NCI-H748 (cell line): ENCODE measurements around the gene TMBIM6.
A peak's percentile ranks its signal among the peaks of the same experiment; 100 is the strongest.
"Not testable (repeated sequence)": the region's sequence is repeated elsewhere in the genome, so short reads cannot be mapped to it uniquely, and the experiment has no call there.

Source experiments
- DNase-seq: peaks from one replicate; lab custom pipeline; 2025; ENCODE audit not compliant: unreplicated experiment; lab: John Stamatoyannopoulos, UW

Gene TMBIM6

GRCh38 chr12:49728446-49728845, 12.9 kb upstream of the TMBIM6 start:
- DNase-seq: no peak

GRCh38 chr12:49730050-49730449, 11.3 kb upstream of the TMBIM6 start:
- no peak for DNase-seq

- no peak for DNase-seq
These were observed 10.7 kb upstream of the TMBIM6 start for GRCh38 chr12:49730568-49731101.

GRCh38 chr12:49733219-49734017, 7.9 kb upstream of the TMBIM6 start:
- DNase-seq: no peak

GRCh38 chr12:49734900-49735299, 6.5 kb upstream of the TMBIM6 start:
- not testable (repeated sequence) for DNase-seq

- DNase-seq: not testable (repeated sequence)
These were observed 2.6 kb upstream of the TMBIM6 start for GRCh38 chr12:49738721-49739120.

- not testable (repeated sequence) for DNase-seq
These were observed 1.1 kb upstream of the TMBIM6 start for GRCh38 chr12:49740277-49740676.

- DNase-seq: peak; percentile 77
These were observed 694 bp downstream of the TMBIM6 start for GRCh38 chr12:49741882-49742620.

GRCh38 chr12:49744363-49744885, 3.1 kb downstream of the TMBIM6 start:
- no peak for DNase-seq

GRCh38 chr12:49748306-49748705, 6.9 kb downstream of the TMBIM6 start:
- DNase-seq: no peak

- DNase-seq: no peak
These were observed 7.4 kb downstream of the TMBIM6 start for GRCh38 chr12:49748800-49749199.

- DNase-seq: no peak
These were observed 9.0 kb downstream of the TMBIM6 start for GRCh38 chr12:49750027-49750995.

- no peak for DNase-seq
These were observed 9.6 kb downstream of the TMBIM6 start for GRCh38 chr12:49750996-49751393.

GRCh38 chr12:49761677-49762467, 20.5 kb downstream of the TMBIM6 start:
- no peak for DNase-seq

GRCh38 chr12:49762468-49762847, 21.1 kb downstream of the TMBIM6 start:
- DNase-seq: no peak

GRCh38 chr12:49763006-49763591, 21.7 kb downstream of the TMBIM6 start:
- peak; percentile 34 for DNase-seq

- DNase-seq: no peak
These were observed 22.8 kb downstream of the TMBIM6 start for GRCh38 chr12:49764126-49764525.

- no peak for DNase-seq
These were observed 24.7 kb downstream of the TMBIM6 start for GRCh38 chr12:49766115-49766455.

GRCh38 chr12:49767333-49767732, 26.0 kb downstream of the TMBIM6 start:
- no peak for DNase-seq

- DNase-seq: not testable (repeated sequence)
These were observed 31.7 kb downstream of the TMBIM6 start for GRCh38 chr12:49773102-49773501.
